ENCODE data around the gene PTPMT1.

The PTPMT1 gene

DNA sequence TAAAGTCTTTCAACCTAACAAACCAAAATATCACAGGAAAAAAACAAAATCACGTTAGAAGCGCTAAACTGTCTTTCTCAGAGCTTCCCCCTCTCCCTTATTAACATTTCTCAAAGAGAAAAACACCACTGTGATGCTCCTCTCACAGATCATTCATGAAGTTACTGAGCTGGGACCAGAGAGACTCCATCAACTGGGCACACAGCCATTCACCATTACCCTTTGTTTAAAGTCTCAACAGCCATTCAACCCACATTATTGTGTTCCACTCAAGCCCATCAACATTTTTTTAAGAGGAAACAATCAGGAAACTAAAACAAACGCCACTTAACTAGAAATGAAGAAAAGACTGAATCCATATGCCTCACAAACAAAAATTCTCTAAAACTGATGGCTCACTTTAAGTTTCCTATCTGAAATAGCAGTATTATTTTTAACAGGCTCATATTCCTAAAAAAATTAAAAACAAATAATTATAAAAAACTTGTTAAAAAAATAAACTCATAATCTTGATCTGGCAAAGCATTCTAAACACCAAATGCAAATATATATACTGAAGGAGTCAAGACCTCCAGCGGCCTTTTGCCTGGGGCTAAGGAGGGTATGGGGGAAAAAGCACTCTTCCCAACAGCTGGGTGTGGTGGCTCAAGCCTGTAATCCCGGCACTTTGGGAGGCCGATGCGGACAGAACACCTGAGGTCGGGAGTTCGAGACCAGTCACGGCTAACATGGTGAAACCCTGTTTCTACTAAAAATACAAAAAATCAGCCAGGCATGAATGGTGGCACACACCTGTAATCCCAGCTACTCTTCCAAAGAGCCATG lies 26.4 kb upstream of the PTPMT1 start:
- no peak overlapping the region for H3K27ac ChIP-seq (replicated peaks; ENCODE audit: low read length)

DNA sequence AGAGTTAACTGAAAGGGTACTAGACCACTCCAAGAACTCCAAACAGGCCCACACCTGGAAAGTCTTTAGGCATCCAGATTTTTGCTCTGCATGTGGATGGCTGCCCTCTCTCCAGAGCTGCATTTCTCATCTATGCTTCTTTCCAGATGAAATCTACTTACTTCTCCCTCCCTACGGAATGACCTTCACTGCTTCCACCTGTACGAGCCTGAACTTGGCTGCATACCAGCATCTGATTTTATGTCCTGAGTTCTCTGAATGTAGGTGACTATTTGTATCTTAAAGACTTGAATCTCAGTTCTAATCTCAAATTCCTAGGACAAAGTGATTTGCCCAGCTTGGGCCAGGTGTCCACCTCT lies 25.7 kb upstream of the PTPMT1 start:
- no CpG with 5 or more reads among the region's 2 CpGs for WGBS, 2 donors (ENCODE audit: extremely low coverage in 2 of 2, insufficient read length in 2 of 2, insufficient replicate concordance in 1 of 2)
- Histone ChIP-seq H2BK5ac (ENCODE audit: low read length) (no peak overlapping the region), H3K27ac (replicated peaks; ENCODE audit: low read length) (no peak overlapping the region)

More for the DNA sequence above, 26.4 kb upstream of the PTPMT1 start:
- Histone ChIP-seq H2BK12ac (ENCODE audit: low read length) (no peak overlapping the region), H4K8ac (ENCODE audit: low read depth, low read length) (no peak overlapping the region), H4K91ac (ENCODE audit: low read depth, low read length, poor library complexity) (no peak overlapping the region), H3K9me3 (replicated peaks in 1 of 2; ENCODE audit: control insufficient read depth in 2 of 2, insufficient read depth in 1 of 2, low read depth in 1 of 2, low read length in 2 of 2) (no peaks in the 10 kb centered on the region), H2AFZ (ENCODE audit: low read length) (no peak overlapping the region), H3K9ac (ENCODE audit: low read depth, low read length, poor library complexity) (no peak overlapping the region), H3K79me1 (ENCODE audit: low read depth, low read length) (peaks cover 4% of the 10 kb centered on the region), H3K14ac (ENCODE audit: low read length) (no peak overlapping the region), H2BK5ac (ENCODE audit: low read length) (no peak overlapping the region), H3K4ac (ENCODE audit: low read length) (no peak overlapping the region), H2BK120ac (ENCODE audit: low read depth, low read length) (no peak overlapping the region), H3K36me3 (replicated peaks in 1 of 2; ENCODE audit: control insufficient read depth in 2 of 2, insufficient read depth in 2 of 2, low read length in 2 of 2) (peaks cover 0 to 57% of the 10 kb centered on the region in 2 donors), H3K4me1 (ENCODE audit: control insufficient read depth in 2 of 2, insufficient read depth in 1 of 2, low read depth in 1 of 2, low read length in 2 of 2) (peaks cover 0 to 5% of the 10 kb centered on the region in 2 donors), H3K23ac (ENCODE audit: low read depth, low read length, poor library complexity) (no peak overlapping the region), H3K4me2 (ENCODE audit: insufficient read depth, low read length, poor library complexity, severe bottlenecking) (no peak overlapping the region), H2AK5ac (ENCODE audit: low read depth, low read length) (no peak overlapping the region), H2BK15ac (ENCODE audit: low read length) (no peak overlapping the region), H3K27me3 (ENCODE audit: control insufficient read depth in 3 of 3, insufficient read depth in 3 of 3, low read depth in 1 of 3, low read length in 3 of 3) (no peaks in the 10 kb centered on the region), H3K18ac (ENCODE audit: low read length) (no peak overlapping the region), H3K4me3 (ENCODE audit: low read length in 2 of 2) (no peak overlapping the region)
- WGBS, 2 donors (ENCODE audit: extremely low coverage in 2 of 2, insufficient read length in 2 of 2, insufficient replicate concordance in 1 of 2), result no CpG with 5 or more reads among the region's 10 CpGs
- DNase-seq (ENCODE audit: low spot score), result no peak

DNA sequence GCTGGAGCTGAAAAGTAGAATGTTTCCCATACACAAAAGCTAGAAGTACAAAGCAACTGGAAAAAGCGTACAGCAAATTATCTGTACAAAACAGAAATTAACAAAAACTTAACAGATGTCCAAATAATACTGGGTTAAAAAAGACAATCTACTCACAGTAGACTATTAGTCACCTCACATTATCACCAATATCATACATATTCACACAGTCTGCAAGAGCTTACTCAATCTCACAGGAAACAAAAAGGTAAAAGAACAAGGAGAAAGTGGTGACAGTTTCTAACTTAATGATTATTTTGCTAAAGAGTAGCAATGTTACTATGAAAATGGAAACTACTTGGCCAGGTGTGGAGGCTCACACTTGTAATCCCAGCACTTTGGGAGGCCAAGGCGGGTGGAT lies 24.3 kb upstream of the PTPMT1 start:
- H3K4ac ChIP-seq (ENCODE audit: low read length), result no peak overlapping the region
- H3K14ac ChIP-seq (ENCODE audit: low read length), result no peak overlapping the region
- H3K27me3 ChIP-seq (ENCODE audit: control insufficient read depth in 3 of 3, insufficient read depth in 3 of 3, low read depth in 1 of 3, low read length in 3 of 3), result no peaks in the 10 kb centered on the region
- H2AFZ ChIP-seq (ENCODE audit: low read length), result no peak overlapping the region
- H3K9ac ChIP-seq (ENCODE audit: low read depth, low read length, poor library complexity), result no peak overlapping the region
- WGBS, 2 donors (ENCODE audit: extremely low coverage in 2 of 2, insufficient read length in 2 of 2, insufficient replicate concordance in 1 of 2), result no CpG with 5 or more reads among the region's 2 CpGs
- H4K8ac ChIP-seq (ENCODE audit: low read depth, low read length), result no peak overlapping the region
- peaks cover 0 to 5% of the 10 kb centered on the region in 2 donors for H3K4me1 ChIP-seq (ENCODE audit: control insufficient read depth in 2 of 2, insufficient read depth in 1 of 2, low read depth in 1 of 2, low read length in 2 of 2)
- H3K27ac ChIP-seq (replicated peaks; ENCODE audit: low read length), result no peak overlapping the region
- H3K36me3 ChIP-seq (replicated peaks in 1 of 2; ENCODE audit: control insufficient read depth in 2 of 2, insufficient read depth in 2 of 2, low read length in 2 of 2), result peaks cover 0 to 52% of the 10 kb centered on the region in 2 donors
- no peak overlapping the region for H3K23ac ChIP-seq (ENCODE audit: low read depth, low read length, poor library complexity)
- H2BK15ac ChIP-seq (ENCODE audit: low read length), result no peak overlapping the region
- no peak overlapping the region for H2AK5ac ChIP-seq (ENCODE audit: low read depth, low read length)
- H3K4me3 ChIP-seq (ENCODE audit: low read length in 2 of 2), result no peak overlapping the region
- no peak overlapping the region for H2BK5ac ChIP-seq (ENCODE audit: low read length)
- H4K91ac ChIP-seq (ENCODE audit: low read depth, low read length, poor library complexity), result no peak overlapping the region
- H2BK12ac ChIP-seq (ENCODE audit: low read length), result no peak overlapping the region
- DNase-seq (ENCODE audit: low spot score), result no peak
- peaks cover 4% of the 10 kb centered on the region for H3K79me1 ChIP-seq (ENCODE audit: low read depth, low read length)
- H3K9me3 ChIP-seq (replicated peaks in 1 of 2; ENCODE audit: control insufficient read depth in 2 of 2, insufficient read depth in 1 of 2, low read depth in 1 of 2, low read length in 2 of 2), result no peaks in the 10 kb centered on the region
- H2BK120ac ChIP-seq (ENCODE audit: low read depth, low read length), result no peak overlapping the region
- H3K4me2 ChIP-seq (ENCODE audit: insufficient read depth, low read length, poor library complexity, severe bottlenecking), result no peak overlapping the region
- no peak overlapping the region for H3K18ac ChIP-seq (ENCODE audit: low read length)

More for the DNA sequence above, 25.7 kb upstream of the PTPMT1 start:
- no peaks in the 10 kb centered on the region for H3K27me3 ChIP-seq (ENCODE audit: control insufficient read depth in 3 of 3, insufficient read depth in 3 of 3, low read depth in 1 of 3, low read length in 3 of 3)
- H2BK120ac ChIP-seq (ENCODE audit: low read depth, low read length), result no peak overlapping the region
- H3K18ac ChIP-seq (ENCODE audit: low read length), result no peak overlapping the region
- peaks cover 0 to 59% of the 10 kb centered on the region in 2 donors for H3K36me3 ChIP-seq (replicated peaks in 1 of 2; ENCODE audit: control insufficient read depth in 2 of 2, insufficient read depth in 2 of 2, low read length in 2 of 2)
- H3K9me3 ChIP-seq (replicated peaks in 1 of 2; ENCODE audit: control insufficient read depth in 2 of 2, insufficient read depth in 1 of 2, low read depth in 1 of 2, low read length in 2 of 2), result no peaks in the 10 kb centered on the region
- H4K8ac ChIP-seq (ENCODE audit: low read depth, low read length), result no peak overlapping the region
- peaks cover 0 to 5% of the 10 kb centered on the region in 2 donors for H3K4me1 ChIP-seq (ENCODE audit: control insufficient read depth in 2 of 2, insufficient read depth in 1 of 2, low read depth in 1 of 2, low read length in 2 of 2)
- no peak overlapping the region for H2BK12ac ChIP-seq (ENCODE audit: low read length)
- no peak overlapping the region for H3K9ac ChIP-seq (ENCODE audit: low read depth, low read length, poor library complexity)
- H3K79me1 ChIP-seq (ENCODE audit: low read depth, low read length), result peaks cover 4% of the 10 kb centered on the region
- H3K23ac ChIP-seq (ENCODE audit: low read depth, low read length, poor library complexity), result no peak overlapping the region
- H3K4me3 ChIP-seq (ENCODE audit: low read length in 2 of 2), result no peak overlapping the region
- no peak overlapping the region for H3K14ac ChIP-seq (ENCODE audit: low read length)
- H2BK15ac ChIP-seq (ENCODE audit: low read length), result no peak overlapping the region
- H2AK5ac ChIP-seq (ENCODE audit: low read depth, low read length), result no peak overlapping the region
- H3K4me2 ChIP-seq (ENCODE audit: insufficient read depth, low read length, poor library complexity, severe bottlenecking), result no peak overlapping the region
- no peak overlapping the region for H2AFZ ChIP-seq (ENCODE audit: low read length)
- H4K91ac ChIP-seq (ENCODE audit: low read depth, low read length, poor library complexity), result no peak overlapping the region
- no peak for DNase-seq (ENCODE audit: low spot score)
- no peak overlapping the region for H3K4ac ChIP-seq (ENCODE audit: low read length)

DNA sequence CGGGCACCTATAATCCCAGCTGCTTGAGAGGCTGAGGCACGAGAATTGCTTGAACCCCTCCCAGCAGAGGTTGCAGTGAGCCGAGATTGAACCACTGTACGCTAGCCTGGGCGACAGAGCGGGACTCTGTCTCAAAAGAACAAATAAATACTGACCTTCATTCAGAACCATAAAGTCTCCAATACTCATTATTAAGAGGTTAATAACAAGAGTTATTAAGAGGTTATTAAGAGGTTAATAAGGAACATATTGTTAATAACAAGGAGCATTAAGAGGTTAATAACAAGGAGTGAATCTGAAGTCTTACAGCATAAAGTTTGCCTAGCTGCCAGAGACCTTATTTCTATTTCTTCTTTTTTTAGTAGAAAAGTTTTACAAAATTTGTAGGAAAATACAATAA lies 20.1 kb upstream of the PTPMT1 start:
- Histone ChIP-seq H2AK5ac (ENCODE audit: low read depth, low read length) (no peak overlapping the region), H3K18ac (ENCODE audit: low read length) (no peak overlapping the region), H2BK12ac (ENCODE audit: low read length) (no peak overlapping the region), H3K23ac (ENCODE audit: low read depth, low read length, poor library complexity) (no peak overlapping the region), H4K91ac (ENCODE audit: low read depth, low read length, poor library complexity) (no peak overlapping the region), H3K4ac (ENCODE audit: low read length) (no peak overlapping the region), H3K9me3 (replicated peaks in 1 of 2; ENCODE audit: control insufficient read depth in 2 of 2, insufficient read depth in 1 of 2, low read depth in 1 of 2, low read length in 2 of 2) (no peaks in the 10 kb centered on the region), H2BK5ac (ENCODE audit: low read length) (no peak overlapping the region), H3K27me3 (ENCODE audit: control insufficient read depth in 3 of 3, insufficient read depth in 3 of 3, low read depth in 1 of 3, low read length in 3 of 3) (no peaks in the 10 kb centered on the region), H3K14ac (ENCODE audit: low read length) (no peak overlapping the region), H2BK15ac (ENCODE audit: low read length) (no peak overlapping the region), H2BK120ac (ENCODE audit: low read depth, low read length) (no peak overlapping the region), H3K27ac (replicated peaks; ENCODE audit: low read length) (no peak overlapping the region), H3K79me1 (ENCODE audit: low read depth, low read length) (peaks cover 7% of the 10 kb centered on the region), H3K9ac (ENCODE audit: low read depth, low read length, poor library complexity) (no peak overlapping the region), H4K8ac (ENCODE audit: low read depth, low read length) (no peak overlapping the region), H3K36me3 (replicated peaks in 1 of 2; ENCODE audit: control insufficient read depth in 2 of 2, insufficient read depth in 2 of 2, low read length in 2 of 2) (peaks cover 0 to 71% of the 10 kb centered on the region in 2 donors), H3K4me3 (ENCODE audit: low read length in 2 of 2) (no peak overlapping the region), H2AFZ (ENCODE audit: low read length) (no peak overlapping the region), H3K4me2 (ENCODE audit: insufficient read depth, low read length, poor library complexity, severe bottlenecking) (no peak overlapping the region), H3K4me1 (ENCODE audit: control insufficient read depth in 2 of 2, insufficient read depth in 1 of 2, low read depth in 1 of 2, low read length in 2 of 2) (no peaks in the 10 kb centered on the region)
- WGBS, 2 donors (ENCODE audit: extremely low coverage in 2 of 2, insufficient read length in 2 of 2, insufficient replicate concordance in 1 of 2), result no CpG with 5 or more reads among the region's 6 CpGs
- no peak for DNase-seq (ENCODE audit: low spot score)

All from neuronal stem cell (in vitro differentiated cells).